T-helper 2 cell treated with Interferon-gamma antibody and Interleukin-4, amounts not matched to agents 100 ng/mL and 5 ng/mL, for 36 hours (primary cell): ENCODE data around the gene CCDC71. TPM values are rescaled to one million over a fixed set of nuclear protein-coding genes. Genes with fewer than 3 reads are reported as not detected.

Source experiments
- intact Hi-C: fragments of 100-400 bp; cut with micrococcal nuclease; formaldehyde crosslinking; loops from one replicate; pipeline ENCODE4 v1.15.1; 2023
- total RNA-seq: library from RNA; stranded (reverse); gene quantifications from 2 replicates; pipeline ENCODE4 v1.2.3, GENCODE V29; 2022

CCDC71 gene
- 23.4 and 24.0 TPM in 2 replicates for total RNA-seq

- intact Hi-C loops = no loop called here
These were observed at the start of gene CCDC71 for GRCh38 chr3:49165771-49166751. CCDC71 (minus strand) TSS chr3:49166331; CDS start chr3:49164208, 2,123 bp downstream.

GRCh38 chr3:49213998-49214397, 47.9 kb upstream of the CCDC71 start:
- intact Hi-C loops = no loop called here

GRCh38 chr3:49213541-49213943, 47.4 kb upstream of the CCDC71 start:
- intact Hi-C loops = no loop called here

GRCh38 chr3:49199900-49200281, 33.8 kb upstream of the CCDC71 start:
- intact Hi-C loops = no loop called here

- intact Hi-C loops = no loop called here
These were observed 33.2 kb upstream of the CCDC71 start for GRCh38 chr3:49199239-49199899.

- intact Hi-C loops = no loop called here
These were observed 32.6 kb upstream of the CCDC71 start for GRCh38 chr3:49198611-49199230.

- intact Hi-C loops = no loop called here
These were observed 32.0 kb upstream of the CCDC71 start for GRCh38 chr3:49198161-49198560.

GRCh38 chr3:49191741-49192140, 25.6 kb upstream of the CCDC71 start:
- intact Hi-C loops = no loop called here

GRCh38 chr3:49183873-49184272, 17.7 kb upstream of the CCDC71 start:
- intact Hi-C loops = no loop called here

GRCh38 chr3:49182682-49183081, 16.6 kb upstream of the CCDC71 start:
- intact Hi-C loops = no loop called here

GRCh38 chr3:49181351-49181750, 15.2 kb upstream of the CCDC71 start:
- intact Hi-C loops = no loop called here

GRCh38 chr3:49180116-49180515, 14.0 kb upstream of the CCDC71 start:
- intact Hi-C loops = no loop called here

- intact Hi-C loops = no loop called here
These were observed 10.9 kb upstream of the CCDC71 start for GRCh38 chr3:49177073-49177472.

GRCh38 chr3:49175530-49175929, 9.4 kb upstream of the CCDC71 start:
- intact Hi-C loops = no loop called here

GRCh38 chr3:49174397-49174985, 8.4 kb upstream of the CCDC71 start:
- intact Hi-C loops = no loop called here

GRCh38 chr3:49173792-49174170, 7.7 kb upstream of the CCDC71 start:
- intact Hi-C loops = no loop called here

GRCh38 chr3:49173116-49173791, 7.1 kb upstream of the CCDC71 start:
- intact Hi-C loops = no loop called here

- intact Hi-C loops = no loop called here
These were observed 6.5 kb upstream of the CCDC71 start for GRCh38 chr3:49172551-49173041.

- intact Hi-C loops = loop anchor here (2.0 kb wide), 1 partner anchor 51 kb away; the partner anchor contains the start of gene USP19
These were observed 5.8 kb upstream of the CCDC71 start for GRCh38 chr3:49171775-49172500.
